OCI-LY3 (cell line): ENCODE data around the gene NIPAL4.

Source experiments
- H2AFZ ChIP-seq: fragments of 200-600, 300-600 bp; shearing (Covaris generic); 2 replicates; pipeline ENCODE4 v1.6.0; 2014; ENCODE audit warnings: antibody characterized with exemption, low read depth, low read length
- H3K27ac ChIP-seq: fragments of 200-600, 300-600 bp; sonication (generic); 2 replicates; pipeline ENCODE4 v1.5.1; 2014; ENCODE audit warnings: mild to moderate bottlenecking, low read length, moderate library complexity, mixed read lengths
- H3K27me3 ChIP-seq: fragments of 200-600, 300-600 bp; sonication (generic); 2 replicates; pipeline ENCODE4 v1.6.1; 2014; ENCODE audit warnings: low read depth, low read length, mixed read lengths
- H3K36me3 ChIP-seq: fragments of 200-600, 300-600 bp; sonication (generic); replicated peaks from 2 replicates; pipeline ENCODE3; 2014; ENCODE audit warnings: low read depth, low read length, mixed read lengths
- H3K4me1 ChIP-seq: fragments of 300-600, 200-600 bp; sonication (generic); 2 replicates; pipeline ENCODE4 v1.6.1; 2014; ENCODE audit warnings: low read length, mixed read lengths
- H3K4me2 ChIP-seq: fragments of 200-600, 300-600 bp; sonication (generic); 2 replicates; pipeline ENCODE4 v1.6.1; 2014; ENCODE audit warnings: low read length, mixed read lengths
- H3K4me3 ChIP-seq: fragments of 300-600, 200-600 bp; sonication (generic); 2 replicates; pipeline ENCODE4 v1.5.1; 2014; ENCODE audit warnings: antibody characterized with exemption, mild to moderate bottlenecking, low read length, moderate library complexity
- H3K79me2 ChIP-seq: fragments of 300-600, 200-600 bp; shearing (Covaris generic); 2 replicates; pipeline ENCODE4 v1.6.1; 2014; ENCODE audit warnings: mild to moderate bottlenecking, low read length, mixed read lengths
- H3K9ac ChIP-seq: fragments of 300-600, 200-600 bp; shearing (Covaris generic); 2 replicates; pipeline ENCODE4 v1.6.0; 2014; ENCODE audit warnings: mild to moderate bottlenecking, low read length, moderate library complexity
- H3K9me3 ChIP-seq: fragments of 200-600, 300-600 bp; shearing (Covaris generic); 2 replicates; pipeline ENCODE4 v1.6.1; 2014; ENCODE audit warnings: low read length, mixed read lengths; ENCODE audit not compliant: insufficient read depth
- H4K20me1 ChIP-seq: fragments of 200-600, 300-600 bp; sonication (generic); 2 replicates; pipeline ENCODE4 v1.6.1; 2016; ENCODE audit warnings: low read length, mixed read lengths; ENCODE audit not compliant: insufficient read depth
- CTCF ChIP-seq: fragments of 200-600, 300-600 bp; sonication (generic); IDR thresholded peaks from 2 replicates; pipeline ENCODE4 v1.5.1; 2014; ENCODE audit warnings: antibody characterized with exemption, low read length, low read depth
- EZH2phosphoT487 ChIP-seq: fragments of 200-600 bp; shearing (Covaris generic); IDR thresholded peaks from 2 replicates; pipeline ENCODE4 v1.6.1; 2018; ENCODE audit warnings: antibody characterized with exemption, mixed run types, low read depth

NIPAL4 gene

GRCh38 chr5:157446412-157446935 lies 13.5 kb upstream of the NIPAL4 start:
- Histone ChIP-seq H3K36me3 (no peaks in the 10 kb centered on the region), H3K9me3 (no peaks in the 10 kb centered on the region), H3K4me3 (no peak overlapping the region), H3K4me2 (no peak overlapping the region), H3K27ac (no peak overlapping the region), H4K20me1 (no peaks in the 10 kb centered on the region), H3K79me2 (no peaks in the 10 kb centered on the region), H3K9ac (no peak overlapping the region), H2AFZ (no peak overlapping the region), H3K4me1 (no peaks in the 10 kb centered on the region), H3K27me3 (no peaks in the 10 kb centered on the region)
- TF ChIP-seq EZH2phosphoT487 (no peak), CTCF (no peak)

GRCh38 chr5:157447201-157447637 lies 12.8 kb upstream of the NIPAL4 start:
- TF ChIP-seq EZH2phosphoT487 (no peak), CTCF (no peak)
- no peak overlapping the region for H3K4me3 ChIP-seq
- H3K9me3 ChIP-seq, result no peaks in the 10 kb centered on the region
- no peaks in the 10 kb centered on the region for H3K27me3 ChIP-seq
- no peaks in the 10 kb centered on the region for H4K20me1 ChIP-seq
- H3K4me2 ChIP-seq, result no peak overlapping the region
- H3K36me3 ChIP-seq, result no peaks in the 10 kb centered on the region
- H3K9ac ChIP-seq, result no peak overlapping the region
- no peak overlapping the region for H3K27ac ChIP-seq
- no peak overlapping the region for H2AFZ ChIP-seq
- no peaks in the 10 kb centered on the region for H3K79me2 ChIP-seq
- no peaks in the 10 kb centered on the region for H3K4me1 ChIP-seq

- H3K27ac ChIP-seq, result no peak overlapping the region
- H3K27me3 ChIP-seq, result no peaks in the 10 kb centered on the region
- no peaks in the 10 kb centered on the region for H4K20me1 ChIP-seq
- TF ChIP-seq EZH2phosphoT487 (no peak), CTCF (no peak)
- no peaks in the 10 kb centered on the region for H3K4me1 ChIP-seq
- H3K4me2 ChIP-seq, result no peak overlapping the region
- no peak overlapping the region for H3K9ac ChIP-seq
- no peak overlapping the region for H2AFZ ChIP-seq
- H3K9me3 ChIP-seq, result no peaks in the 10 kb centered on the region
- no peaks in the 10 kb centered on the region for H3K36me3 ChIP-seq
- no peak overlapping the region for H3K4me3 ChIP-seq
- H3K79me2 ChIP-seq, result no peaks in the 10 kb centered on the region
These were observed 10.8 kb upstream of the NIPAL4 start for GRCh38 chr5:157449011-157449723.

- TF ChIP-seq EZH2phosphoT487 (no peak), CTCF (no peak)
- no peak overlapping the region for H3K9ac ChIP-seq
- no peak overlapping the region for H3K4me2 ChIP-seq
- no peaks in the 10 kb centered on the region for H3K4me1 ChIP-seq
- no peaks in the 10 kb centered on the region for H4K20me1 ChIP-seq
- H3K27me3 ChIP-seq, result no peaks in the 10 kb centered on the region
- H2AFZ ChIP-seq, result no peak overlapping the region
- no peak overlapping the region for H3K27ac ChIP-seq
- H3K79me2 ChIP-seq, result no peaks in the 10 kb centered on the region
- no peaks in the 10 kb centered on the region for H3K9me3 ChIP-seq
- H3K4me3 ChIP-seq, result no peak overlapping the region
- no peaks in the 10 kb centered on the region for H3K36me3 ChIP-seq
These were observed 10.0 kb upstream of the NIPAL4 start for GRCh38 chr5:157450024-157450423.
